Midbrain (tissue), 1 donor: ENCODE data around the gene RNF167.

Experiments used
- DNase-seq: peaks from one replicate; lab custom pipeline; 2025; lab: John Stamatoyannopoulos, UW

The RNF167 gene

DNA sequence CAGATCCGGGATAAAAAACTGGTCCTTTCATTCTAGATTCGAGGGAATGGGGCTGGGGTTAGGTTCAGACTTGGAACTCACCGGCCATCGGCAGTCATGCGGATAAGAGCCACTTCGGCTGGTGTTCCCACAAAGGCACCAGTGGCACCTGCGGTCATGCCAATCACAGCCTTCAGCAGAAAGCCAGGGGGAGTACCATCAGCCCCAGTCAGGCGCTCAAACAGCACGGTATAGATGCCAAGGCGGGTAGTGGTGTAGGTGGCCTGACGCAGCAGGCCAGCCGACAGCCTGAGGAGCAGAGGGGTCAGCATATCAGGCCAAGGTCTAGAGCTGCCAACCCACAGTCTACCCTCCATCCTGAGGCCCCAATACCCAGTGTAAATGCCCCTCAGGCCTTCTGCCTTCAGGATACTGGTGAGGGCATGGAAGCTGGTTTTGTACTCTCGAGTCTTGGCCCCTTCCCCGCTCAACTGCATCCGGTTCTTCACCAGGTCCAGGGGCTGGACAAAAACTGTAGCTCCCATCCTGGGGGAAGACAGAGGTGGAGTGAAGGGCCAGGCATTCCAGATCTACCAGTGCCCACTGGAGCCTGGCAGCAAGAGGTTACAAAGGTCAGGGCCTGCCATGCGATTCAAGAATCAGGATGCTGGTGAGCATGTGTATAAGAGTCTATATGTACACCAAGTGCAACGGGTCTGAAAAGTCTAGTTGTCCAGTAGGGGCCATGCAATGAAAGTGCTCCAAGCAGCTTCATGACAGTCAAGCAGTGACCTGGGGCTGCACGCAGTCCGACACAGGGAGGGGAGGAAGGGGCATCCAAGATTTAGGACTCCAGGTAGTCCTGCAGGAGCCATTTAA is 1.2 kb upstream of the RNF167 start:
- no peak for DNase-seq

- no peak for DNase-seq
Measured at GRCh38 chr17:4939546-4939795, 597 bp upstream of the RNF167 start.

DNA sequence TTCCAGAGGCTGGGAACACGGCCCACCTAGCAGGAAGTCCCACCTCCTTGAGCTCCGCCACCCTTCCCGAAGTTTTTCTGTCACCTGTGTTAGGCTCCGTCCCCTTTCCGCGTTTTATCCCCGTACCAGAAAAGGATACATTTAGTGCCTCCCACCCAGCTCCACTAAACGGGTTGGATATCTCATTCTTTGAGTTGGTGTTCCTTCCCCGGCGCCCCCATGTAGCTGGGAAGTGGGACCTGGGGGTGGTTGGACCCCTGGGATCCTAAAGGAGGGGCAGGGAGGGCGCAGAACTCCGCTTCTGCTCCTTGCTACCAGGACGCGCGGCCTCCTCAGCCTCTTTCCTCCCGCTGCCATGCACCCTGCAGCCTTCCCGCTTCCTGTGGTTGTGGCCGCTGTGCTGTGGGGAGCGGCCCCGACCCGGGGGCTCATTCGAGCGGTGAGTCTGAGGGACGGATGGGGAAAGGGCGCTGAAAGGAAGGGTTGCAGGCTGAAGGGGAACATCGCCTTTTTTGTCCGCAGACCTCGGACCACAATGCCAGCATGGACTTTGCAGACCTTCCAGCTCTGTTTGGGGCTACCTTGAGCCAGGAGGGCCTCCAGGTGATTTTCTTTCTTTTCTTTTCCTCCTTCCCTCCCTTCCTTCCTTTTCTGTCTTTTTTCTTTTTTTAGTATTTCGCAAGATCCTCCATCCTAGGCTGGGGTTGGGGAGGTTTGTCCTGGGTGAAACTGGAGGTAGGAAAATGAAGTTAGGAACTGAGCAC is 669 bp downstream of the RNF167 start:
- DNase-seq: no peak

GRCh38 chr17:4941319-4941610 is 1.2 kb downstream of the RNF167 start:
- no peak for DNase-seq

DNA sequence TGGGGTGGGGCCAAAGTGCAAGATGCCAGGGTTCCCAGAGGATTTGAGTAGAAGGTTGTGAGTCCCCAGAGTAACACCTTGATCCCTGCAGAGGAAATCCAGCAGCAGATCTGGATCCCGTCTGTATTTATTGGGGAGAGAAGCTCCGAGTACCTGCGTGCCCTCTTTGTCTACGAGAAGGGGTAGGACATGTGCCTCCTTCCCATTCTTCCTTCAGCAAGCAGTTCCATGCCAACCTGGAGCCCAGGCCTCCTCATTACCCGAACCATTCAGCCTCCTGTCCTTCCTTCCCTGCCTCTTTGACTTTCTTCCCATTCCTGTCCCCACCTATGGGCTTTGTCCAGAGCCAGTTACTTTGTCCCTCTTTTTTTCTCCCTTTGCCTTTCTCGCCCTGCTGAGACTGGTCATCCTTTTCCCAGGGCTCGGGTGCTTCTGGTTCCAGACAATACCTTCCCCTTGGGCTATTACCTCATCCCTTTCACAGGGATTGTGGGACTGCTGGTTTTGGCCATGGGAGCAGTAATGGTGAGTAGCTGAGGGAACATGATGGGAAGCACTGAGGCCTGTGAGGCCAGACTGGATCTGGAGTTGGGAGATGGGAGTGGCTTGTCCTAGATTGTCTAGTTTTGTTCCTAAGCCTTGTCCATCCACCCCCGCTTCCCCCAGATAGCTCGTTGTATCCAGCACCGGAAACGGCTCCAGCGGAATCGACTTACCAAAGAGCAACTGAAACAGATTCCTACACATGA is 2.9 kb downstream of the RNF167 start:
- DNase-seq: no peak

GRCh38 chr17:4944163-4944553 is 4.1 kb downstream of the RNF167 start:
- DNase-seq: no peak

- no peak for DNase-seq
Measured at GRCh38 chr17:4944554-4945175, 4.6 kb downstream of the RNF167 start.

DNA sequence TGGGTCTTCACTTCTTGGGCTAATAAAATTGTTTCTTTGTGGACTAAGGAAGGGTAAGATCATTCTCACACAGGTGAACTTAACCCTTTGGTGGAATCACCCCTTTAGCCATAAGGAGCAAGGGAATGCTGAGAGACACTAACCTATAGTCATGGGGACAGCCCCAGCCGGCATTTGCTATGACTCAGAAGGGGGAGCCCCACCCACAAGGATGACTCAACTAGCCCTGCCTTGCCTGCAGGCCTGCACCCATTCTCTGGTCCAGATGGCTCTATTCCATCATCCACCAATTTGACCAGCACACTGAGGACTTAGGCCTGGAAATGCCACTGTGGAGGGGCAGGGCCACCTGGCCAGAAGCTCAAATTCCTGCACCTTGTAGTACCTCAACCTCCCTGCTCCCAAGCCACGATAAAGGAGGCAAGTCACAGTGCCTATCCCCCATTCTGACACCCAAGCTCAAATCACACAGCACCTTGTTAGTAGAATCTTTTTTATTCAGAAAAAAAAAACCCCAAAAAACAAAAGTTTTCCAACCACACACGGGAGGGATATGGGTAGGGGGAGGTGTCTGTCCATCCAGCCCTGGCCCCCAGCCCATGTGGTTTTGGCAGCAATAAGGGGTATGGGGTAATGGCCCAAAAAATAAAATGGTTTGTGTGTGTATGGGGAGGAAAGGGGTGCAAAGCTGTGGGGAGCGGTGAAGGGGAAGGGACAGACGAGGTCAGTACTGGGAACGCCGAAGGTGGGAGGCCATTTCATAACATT is 5.3 kb downstream of the RNF167 start:
- no peak for DNase-seq

DNA sequence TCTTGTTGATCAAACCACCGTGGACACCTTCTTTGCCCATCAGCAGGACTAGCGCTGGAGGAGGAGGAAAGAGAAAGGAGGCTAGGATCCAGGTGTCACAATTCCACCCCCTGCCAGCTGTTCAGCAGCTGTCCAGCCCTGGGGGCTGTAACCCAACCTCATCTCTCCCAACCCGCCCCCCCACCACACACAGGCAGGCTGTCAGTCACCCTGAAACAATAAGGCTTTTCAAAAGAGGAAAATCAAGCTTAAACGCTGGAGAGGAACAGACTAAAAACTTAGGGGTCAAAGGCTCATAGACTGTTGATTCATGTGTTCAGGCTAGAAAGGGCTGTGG is 5.8 kb downstream of the RNF167 start:
- no peak for DNase-seq

- no peak for DNase-seq
Measured at GRCh38 chr17:4946312-4946976, 6.4 kb downstream of the RNF167 start.

GRCh38 chr17:4947010-4947410 is 6.9 kb downstream of the RNF167 start:
- no peak for DNase-seq

DNA sequence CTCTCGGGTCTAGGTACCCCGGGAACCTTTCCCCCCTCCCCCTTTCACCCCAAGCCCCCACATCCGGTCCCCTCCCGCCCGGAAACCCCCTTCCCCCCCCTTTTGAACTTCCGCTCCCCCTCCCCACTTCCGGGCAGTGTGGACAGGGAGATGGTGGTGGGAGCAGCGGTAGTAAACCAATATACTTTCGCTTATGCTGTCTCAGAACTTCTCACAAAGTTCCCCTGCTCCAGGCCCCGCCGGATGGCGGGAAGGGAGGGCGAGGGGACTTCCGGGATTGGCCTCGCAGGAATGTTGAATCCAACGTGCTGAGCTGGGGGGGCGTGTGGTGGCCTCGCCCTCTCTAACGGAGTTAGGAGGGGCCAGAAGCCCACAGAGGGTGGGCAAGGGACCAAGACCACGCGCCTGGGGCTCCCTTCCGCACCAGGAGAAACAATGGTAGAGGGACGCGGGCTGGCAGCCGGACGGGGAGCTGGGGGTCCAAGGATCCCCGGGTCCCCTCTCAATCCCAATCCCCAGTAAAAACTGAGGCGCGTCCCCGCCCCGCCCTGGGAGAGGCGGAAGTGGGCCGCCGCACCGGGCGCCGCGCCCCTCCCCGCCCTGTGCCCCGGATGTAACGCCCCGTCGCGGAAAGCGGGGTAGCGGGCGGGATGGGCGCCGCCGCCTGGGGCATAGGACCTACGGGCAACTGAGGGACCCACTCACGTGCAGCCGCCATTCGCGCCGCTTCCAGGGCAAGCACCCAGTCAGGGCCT is 7.5 kb downstream of the RNF167 start:
- DNase-seq: no peak

DNA sequence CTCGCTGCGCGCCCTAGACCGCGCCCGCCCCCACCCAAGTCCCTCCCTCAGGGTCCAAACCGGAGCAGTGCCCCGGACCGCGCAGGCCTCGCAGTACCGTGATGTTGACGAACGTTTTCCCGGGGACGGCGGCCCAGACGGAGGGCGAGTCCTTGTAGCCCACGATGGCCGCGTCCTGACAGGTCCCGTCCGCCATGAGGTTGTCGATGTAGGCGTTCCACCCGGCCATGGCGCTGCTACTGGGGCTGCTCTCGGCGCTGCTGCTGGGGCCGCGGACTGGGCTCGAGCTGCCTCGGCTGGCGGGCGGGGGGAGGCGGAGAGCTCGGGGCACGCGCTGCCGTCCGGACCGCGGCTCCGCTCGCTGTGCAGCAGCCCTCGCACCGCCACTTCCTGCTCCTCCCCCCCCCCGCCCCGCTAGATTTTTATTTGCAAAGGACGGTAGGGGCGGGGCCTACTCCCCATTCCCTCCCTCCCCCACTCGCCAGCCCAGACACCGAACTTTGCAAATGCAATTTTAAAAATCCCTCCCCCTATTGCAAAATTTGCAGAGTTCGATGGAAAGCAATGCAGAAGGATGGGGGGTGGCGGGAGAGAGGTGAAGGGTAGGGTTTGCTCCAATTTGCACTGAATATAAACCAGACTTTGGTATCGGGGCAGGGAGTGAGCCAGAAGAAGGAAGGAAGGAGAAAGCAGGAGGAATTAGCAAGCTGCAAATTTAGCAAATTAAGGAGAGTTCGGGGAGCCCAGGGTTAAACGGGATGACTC is 8.3 kb downstream of the RNF167 start, which contains the start of gene PFN1:
Gene PFN1 (minus strand): TSS at position 365 of the 765 bp plus-strand sequence. CDS start 136 bp downstream, at position 229.
- peak; percentile 83 for DNase-seq

GRCh38 chr17:4948931-4949320 is 8.9 kb downstream of the RNF167 start:
- peak; percentile 83 for DNase-seq

DNA sequence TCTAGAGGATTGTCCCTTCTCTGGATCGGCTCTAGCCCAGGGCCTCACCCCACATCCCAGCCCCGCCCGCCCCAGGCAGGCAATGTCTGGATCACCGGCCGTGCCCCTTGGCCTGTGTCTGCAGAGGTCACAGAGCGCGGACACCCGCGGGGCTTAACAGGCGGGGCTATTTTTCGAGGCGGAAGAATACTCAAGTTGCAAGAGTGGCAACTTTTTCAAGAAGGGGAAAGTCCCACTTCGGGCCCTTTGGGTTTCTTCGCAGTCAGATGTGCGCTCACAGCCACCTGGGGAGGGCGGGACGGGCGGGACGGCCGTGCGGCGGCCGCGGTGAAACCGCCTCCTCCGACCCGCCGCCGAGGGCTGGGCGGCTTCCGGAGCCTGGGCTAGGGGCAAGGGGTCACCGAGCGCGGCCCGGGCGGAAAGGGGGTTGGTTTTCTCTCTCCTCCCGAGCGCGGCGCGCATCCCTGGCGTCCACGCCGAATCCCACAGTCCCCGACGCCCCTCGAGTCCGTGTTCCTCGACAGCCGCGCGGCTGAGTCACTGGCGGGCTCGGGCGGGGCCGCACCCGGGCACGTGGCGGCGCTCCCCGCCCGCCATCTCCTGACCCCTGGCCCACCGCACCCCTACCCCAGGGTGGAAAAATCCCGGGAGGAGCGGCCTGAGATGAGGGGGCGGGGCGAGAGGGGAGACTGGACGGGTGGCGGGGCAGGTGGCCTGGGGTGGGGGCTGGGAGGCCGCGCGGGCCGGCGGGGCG is 9.4 kb downstream of the RNF167 start:
- DNase-seq: peak; percentile 64

DNA sequence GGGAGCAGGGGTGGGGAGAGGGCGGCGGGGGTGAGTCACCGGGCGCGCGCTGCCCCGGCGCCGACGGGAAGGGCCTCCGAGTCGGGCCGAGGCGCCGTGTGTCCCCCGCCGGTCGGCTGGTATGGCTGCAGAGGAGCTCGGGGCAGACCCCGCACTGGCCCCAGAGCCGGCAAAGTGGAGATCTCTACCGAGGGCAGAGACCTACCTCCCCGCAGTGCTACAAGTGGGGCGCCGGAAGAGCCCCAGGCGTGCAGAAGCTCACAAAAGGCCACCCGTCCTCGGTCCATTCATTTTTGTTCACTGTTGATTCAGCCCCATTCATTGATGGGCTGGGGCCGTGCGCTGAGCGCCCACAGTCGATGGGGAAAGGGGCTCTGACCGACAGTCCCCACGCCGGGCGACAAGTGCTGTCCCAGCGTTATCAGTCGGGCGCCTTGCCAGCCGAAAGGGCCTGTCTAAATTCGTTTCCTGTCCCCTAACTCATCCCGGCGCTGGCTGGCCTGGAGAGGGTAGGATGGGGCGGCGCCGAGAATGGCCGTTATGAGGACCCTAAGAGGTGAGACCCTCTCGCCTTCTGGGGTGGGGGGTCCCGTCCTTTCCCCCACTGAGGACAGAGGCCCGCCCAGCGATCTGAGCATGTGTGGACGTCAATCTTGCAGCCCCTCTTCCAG is 10.1 kb downstream of the RNF167 start:
- DNase-seq: no peak

- DNase-seq: no peak
Measured at GRCh38 chr17:4950746-4951204, 10.7 kb downstream of the RNF167 start, which contains the start of gene ENO3. ENO3 (plus strand) TSS chr17:4951119; CDS start chr17:4951830, 711 bp downstream.

DNA sequence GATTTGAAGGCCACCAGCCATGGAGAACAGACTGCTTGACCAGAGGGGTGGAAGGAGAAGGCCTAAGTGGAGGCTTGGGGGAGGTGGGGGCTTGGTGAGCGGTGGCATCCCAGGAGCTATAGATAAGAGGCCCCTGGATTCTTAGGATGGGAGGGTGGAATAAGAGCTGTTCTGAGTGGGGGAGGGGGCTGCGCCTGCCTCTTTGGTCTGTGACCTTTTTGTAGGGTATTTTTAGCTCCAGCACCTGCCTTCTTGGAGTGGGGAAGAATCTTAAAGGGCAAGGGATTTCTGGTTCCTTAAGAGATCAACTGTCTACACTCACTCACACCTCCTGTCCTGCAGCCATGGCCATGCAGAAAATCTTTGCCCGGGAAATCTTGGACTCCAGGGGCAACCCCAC is 11.4 kb downstream of the RNF167 start:
- no peak for DNase-seq
